Keratinocyte (primary cell): ENCODE measurements around the gene FOXK1.

Source experiments
- CTCF ChIP-seq, 3 experiments: IDR thresholded peaks in 1 of 3; conservative IDR thresholded peaks in 1 of 3; optimal IDR thresholded peaks in 1 of 3; 2 replicates in 2 of 3; 3 replicates in 1 of 3; pipeline versions ENCODE3 to v1.5.1; 2011; ENCODE audit warnings: low read length in 3 of 3, mild to moderate bottlenecking in 3 of 3, moderate library complexity in 2 of 3, control low read depth in 1 of 3, inconsistent platforms in 1 of 3; ENCODE audit not compliant: insufficient read depth in 2 of 3; ENCODE audit errors: extremely low read depth in 1 of 3
- EZH2 ChIP-seq: IDR thresholded peaks from one replicate; pipeline ENCODE4 v1.6.1; 2012; ENCODE audit warnings: inconsistent platforms, mild to moderate bottlenecking, low read length, moderate library complexity

- TF ChIP-seq EZH2 (no peak), CTCF (optimal IDR thresholded peaks at IDR 0.05 in 1 of 3, IDR thresholded peaks at IDR 0.05 in 1 of 3, conservative IDR thresholded peaks at IDR 0.05 in 1 of 3; ENCODE audit: extremely low read depth in 1 of 3, insufficient read depth in 2 of 3, low read length in 3 of 3) (no peak)
These were observed 65.7 kb downstream of the FOXK1 start for GRCh38 chr7:4747746-4748145.
